B cell (primary cell): ENCODE results near the gene GPI. TPM values are rescaled to one million over a fixed set of nuclear protein-coding genes. Genes with fewer than 3 reads are reported as not detected.

Experiments used
- ATAC-seq: fragments of 200-7000 bp; cut with Tn5 transposase; one replicate; pipeline ENCODE4 v1.10.0; 2021; ENCODE audit warnings: low read depth, mild to moderate bottlenecking, moderate number of reproducible peaks, moderate library complexity
- CTCF ChIA-PET: fragments of 350-600 bp; sonication (Branson Sonifier 250); formaldehyde crosslinking; loops from one replicate; lab custom pipeline; 2021; ENCODE audit warnings: antibody characterized with exemption, inconsistent platforms; lab: Charles Lee
- POLR2A ChIA-PET: fragments of 350-600 bp; sonication (Branson Sonifier 250); formaldehyde crosslinking; loops from one replicate; lab custom pipeline; 2021; ENCODE audit warnings: antibody characterized with exemption; lab: Charles Lee
- DNase-seq: peaks from one replicate; pipeline ENCODE4 v3.0.0; 2013
- H2AFZ ChIP-seq: 2 replicates; pipeline ENCODE4 v1.6.1; 2012; ENCODE audit warnings: mild to moderate bottlenecking, low read depth, low read length; ENCODE audit not compliant: insufficient read depth, poor library complexity, severe bottlenecking
- H3K27ac ChIP-seq, 2 donors: 1 replicate in 1 of 2; 2 replicates in 1 of 2; pipeline ENCODE4 v1.5.1; 2012 to 2013; ENCODE audit warnings: low read length in 2 of 2, mild to moderate bottlenecking in 2 of 2, moderate library complexity in 1 of 2
- H3K27me3 ChIP-seq, 4 experiments: fragments of 200-600 bp in 1 of 4; sonication (generic) in 1 of 4; replicated peaks in 1 of 4; 1 replicate in 2 of 4; 2 replicates in 2 of 4; pipeline versions ENCODE4 v1.6.1 to v1.7.0; 2013 to 2016; ENCODE audit warnings: low read length in 3 of 4, mild to moderate bottlenecking in 2 of 4, mixed read lengths in 1 of 4, moderate library complexity in 1 of 4; ENCODE audit not compliant: insufficient read depth in 4 of 4, control insufficient read depth in 3 of 4; ENCODE audit errors: control extremely low read depth in 1 of 4
- H3K36me3 ChIP-seq, 2 experiments: replicated peaks in 1 of 2; 1 replicate in 1 of 2; 2 replicates in 1 of 2; pipeline versions ENCODE4 v1.6.1 to v1.7.1; 2013; ENCODE audit warnings: low read length in 1 of 2; ENCODE audit not compliant: insufficient read depth in 2 of 2, control insufficient read depth in 1 of 2; ENCODE audit errors: control extremely low read depth in 1 of 2, extremely low read depth in 1 of 2
- H3K4me1 ChIP-seq, 2 donors: fragments of 200-600 bp in 1 of 2; sonication (generic) in 1 of 2; 1 replicate in 1 of 2; 2 replicates in 1 of 2; pipeline versions ENCODE4 v1.5.1 to v1.6.1; 2013 to 2017; ENCODE audit warnings: low read length in 2 of 2; ENCODE audit not compliant: control insufficient read depth in 2 of 2, insufficient read depth in 2 of 2
- H3K4me2 ChIP-seq: replicated peaks from 2 replicates; pipeline ENCODE3; 2012; ENCODE audit warnings: mild to moderate bottlenecking, low read depth, low read length; ENCODE audit not compliant: poor library complexity, severe bottlenecking
- H3K4me3 ChIP-seq, 5 experiments: fragments of 200-600 bp in 1 of 5; sonication (generic) in 1 of 5; 1 replicate in 3 of 5; 2 replicates in 2 of 5; pipeline versions ENCODE4 v1.5.1 to v1.7.0; 2011 to 2016; ENCODE audit warnings: low read length in 4 of 5, mild to moderate bottlenecking in 4 of 5, low read depth in 2 of 5, control low read depth in 1 of 5, moderate library complexity in 1 of 5; ENCODE audit not compliant: insufficient read depth in 1 of 5; ENCODE audit errors: control extremely low read depth in 1 of 5, extremely low read depth in 1 of 5
- H3K79me2 ChIP-seq: fragments of 200-600 bp; sonication (generic); one replicate; pipeline ENCODE4 v1.6.0; 2016; ENCODE audit warnings: low read length; ENCODE audit not compliant: control insufficient read depth, insufficient read depth
- H3K9ac ChIP-seq: fragments of 200-600 bp; sonication (generic); 2 replicates; pipeline ENCODE4 v1.6.1; 2017; ENCODE audit warnings: mild to moderate bottlenecking, low read length, moderate library complexity
- H3K9me3 ChIP-seq, 3 donors: one replicate each; pipeline versions ENCODE4 v1.6.1 to v1.7.1; 2013; ENCODE audit warnings: low read length in 2 of 3; ENCODE audit not compliant: control insufficient read depth in 2 of 3, insufficient read depth in 1 of 3; ENCODE audit errors: control extremely low read depth in 1 of 3
- H4K20me1 ChIP-seq: 2 replicates; pipeline ENCODE4 v1.6.0; 2012; ENCODE audit warnings: mild to moderate bottlenecking, low read length; ENCODE audit not compliant: insufficient read depth, control insufficient read depth, poor library complexity, severe bottlenecking
- H3K27ac Mint-ChIP-seq: one replicate; pipeline ENCODE4 v1.8.0; 2021; ENCODE audit warnings: mixed read lengths
- H3K27me3 Mint-ChIP-seq: one replicate; pipeline ENCODE4 v1.8.0; 2021; ENCODE audit warnings: mixed read lengths
- H3K4me1 Mint-ChIP-seq: one replicate; pipeline ENCODE4 v1.8.0; 2021; ENCODE audit warnings: mixed read lengths
- H3K4me3 Mint-ChIP-seq: one replicate; pipeline ENCODE4 v1.8.0; 2021; ENCODE audit warnings: mixed read lengths
- H3K9me3 Mint-ChIP-seq: one replicate; pipeline ENCODE4 v1.8.0; 2022; ENCODE audit warnings: mixed read lengths; ENCODE audit not compliant: insufficient read depth
- CTCF ChIP-seq: fragments of 200-600 bp; IDR thresholded peaks from one replicate; pipeline ENCODE4 v1.8.0; 2022; ENCODE audit warnings: antibody characterized with exemption, mild to moderate bottlenecking
- EZH2 ChIP-seq: IDR thresholded peaks from 2 replicates; pipeline ENCODE4 v1.6.1; 2012; ENCODE audit warnings: borderline replicate concordance, low read depth, mild to moderate bottlenecking, moderate library complexity, low read length; ENCODE audit not compliant: insufficient read depth, poor library complexity, severe bottlenecking
- WGBS: methylation state at CpG from one replicate; pipeline ENCODE4 v1.1.5; 2013; ENCODE audit warnings: missing lambda C conversion rate; ENCODE audit not compliant: insufficient coverage; 5-methylcytosine and 5-hydroxymethylcytosine counted together
- intact Hi-C: fragments of 100-400 bp; cut with micrococcal nuclease; formaldehyde crosslinking; loops from one replicate; pipeline ENCODE4 v1.10.0; 2022
- polyA plus RNA-seq: library from polyadenylated mRNA; depleted of rRNA; stranded (reverse); fragments of >200 nt; gene quantifications from 2 replicates; pipeline ENCODE4 v1.2.3, GENCODE V29; 2012
- total RNA-seq, 2 donors: library from RNA; stranded (reverse); fragments of 120-200 nt in 1 of 2; gene quantifications; 1 replicate in 1 of 2; 2 replicates in 1 of 2; pipeline versions ENCODE4 v1.2.3 to v1.2.4, GENCODE V29; 2013 to 2022

Gene GPI
- total and polyA plus RNA-seq, 2 donors (not counting 1 experiment from before 2014, with no cell fraction given) = 74.5 to 102 TPM

DNA sequence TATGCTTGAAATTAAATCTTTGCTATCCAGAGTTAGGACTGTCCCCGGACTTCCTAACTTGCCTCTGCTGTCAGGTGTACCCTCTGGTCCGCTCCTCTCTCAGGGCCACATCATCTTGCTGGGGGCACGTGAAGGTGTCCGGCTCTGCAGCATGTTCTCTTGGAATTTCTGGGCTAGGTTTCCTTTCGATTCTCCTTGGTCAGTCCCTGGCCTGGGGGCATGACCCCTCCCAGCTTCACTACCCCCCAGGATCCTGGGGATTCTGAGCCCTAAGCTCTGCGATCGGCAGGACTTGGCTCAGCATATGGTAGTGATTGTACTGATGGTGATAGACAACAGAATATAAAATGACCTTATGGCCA lies 5.1 kb upstream of the GPI start:
- no peak for TF ChIP-seq CTCF
- no peak for TF ChIP-seq EZH2
- no peaks in the 10 kb centered on the region for H3K9me3 Mint-ChIP-seq
- Histone ChIP-seq H3K9ac (peak overlapping the region; percentile 54), H4K20me1 (no peaks in the 10 kb centered on the region), H3K9me3 (no peaks in the 10 kb centered on the region), H3K79me2 (peaks cover 5% of the 10 kb centered on the region), H3K4me2 (peak overlapping the region; percentile 77), H3K36me3 (peaks cover 0 to under 1% of the 10 kb centered on the region in 2 experiments), H3K27me3 (no peaks in the 10 kb centered on the region), H3K27ac (peak overlapping the region in 1 of 2 donors; percentile 58), H3K4me3 (peak overlapping the region in 3 of 5 experiments; percentile 54 to 67 (median 58)), H3K4me1 (peaks cover 16 to 25% of the 10 kb centered on the region in 2 donors), H2AFZ (peak overlapping the region; percentile 77)
- peaks cover 30% of the 10 kb centered on the region for H3K4me1 Mint-ChIP-seq
- POLR2A ChIA-PET = interaction anchor here (1.0 to 1.6 kb wide), 2 partner anchors 45 to 188 kb away, joined by 3 to 4 read pairs; no protein-coding TSS in a partner anchor
- intact Hi-C loops = loop anchor here (1.0 kb wide), 4 partner anchors 24 to 188 kb away; partner anchors contain the start of genes LSM14A and PDCD2L
- H3K27me3 Mint-ChIP-seq = no peaks in the 10 kb centered on the region
- 83% methylated on average over 4 of the region's 7 CpGs for WGBS
- H3K27ac Mint-ChIP-seq = peak overlapping the region; percentile 97
- peak overlapping the region; percentile 96 for H3K4me3 Mint-ChIP-seq
- DNase-seq (no peak), ATAC-seq (no peak)
- CTCF ChIA-PET = interaction anchor here (1.1 to 2.4 kb wide), 3 partner anchors 24 to 70 kb away, joined by 3 to 9 read pairs (median 3); partner anchors contain the start of gene UBA2

DNA sequence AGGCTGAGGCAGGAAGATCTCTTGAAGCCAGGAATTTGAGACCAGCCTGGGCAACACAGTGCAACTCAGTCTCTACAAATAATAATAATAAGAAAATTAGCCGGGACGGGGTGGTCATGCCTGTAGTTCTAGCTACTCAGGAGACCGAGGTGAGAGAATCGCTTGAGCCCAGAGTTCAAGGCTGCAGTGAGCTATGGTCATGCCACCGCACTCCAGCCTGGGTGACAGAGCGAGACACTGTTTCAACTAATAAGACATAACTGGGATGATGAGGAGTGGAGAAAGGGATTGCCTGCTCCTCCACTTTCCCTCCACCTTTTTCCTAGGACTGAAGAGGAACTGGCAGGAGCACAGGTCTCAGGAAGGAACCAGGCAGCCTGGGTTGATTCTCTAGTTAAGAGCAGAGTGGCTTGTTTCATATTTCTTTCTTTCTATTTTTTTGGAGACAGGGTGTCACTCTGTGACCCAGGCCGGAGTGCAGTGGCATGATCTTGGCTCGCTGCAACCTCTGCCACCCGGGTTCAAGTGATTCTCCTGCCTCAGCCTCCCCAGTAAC lies 4.6 kb upstream of the GPI start:
- H3K27me3 Mint-ChIP-seq = no peaks in the 10 kb centered on the region
- Histone ChIP-seq H3K27me3 (no peaks in the 10 kb centered on the region), H3K27ac (no peak overlapping the region), H3K79me2 (peaks cover 9% of the 10 kb centered on the region), H3K9ac (no peak overlapping the region), H3K4me1 (peaks cover 16 to 26% of the 10 kb centered on the region in 2 donors), H4K20me1 (no peaks in the 10 kb centered on the region), H3K36me3 (no peaks in the 10 kb centered on the region), H3K9me3 (no peaks in the 10 kb centered on the region), H2AFZ (no peak overlapping the region), H3K4me2 (no peak overlapping the region), H3K4me3 (no peak overlapping the region)
- ChIA-PET CTCF (no interaction called here), POLR2A (no interaction called here)
- TF ChIP-seq EZH2 = no peak
- no peak for TF ChIP-seq CTCF
- no peak for ATAC-seq
- H3K4me3 Mint-ChIP-seq = peak overlapping the region; percentile 96
- H3K27ac Mint-ChIP-seq = peak overlapping the region; percentile 97
- WGBS = 100% methylated on average over 5 of the region's 9 CpGs
- H3K9me3 Mint-ChIP-seq = no peaks in the 10 kb centered on the region
- H3K4me1 Mint-ChIP-seq = peaks cover 30% of the 10 kb centered on the region
- no peak for DNase-seq
- intact Hi-C loops = no loop called here
